GM18502 (cell line): ENCODE results near the gene SULT1C2.
"Not testable (repeated sequence)": the region's sequence is repeated elsewhere in the genome, so short reads cannot be mapped to it uniquely, and the experiment has no call there.

ENCODE experiments used
- ATAC-seq: cut with Tn5 transposase; IDR thresholded peaks from one replicate; pipeline ENCODE4 v1.9.1; 2021; ENCODE audit warnings: mild to moderate bottlenecking; ENCODE audit not compliant: unreplicated experiment, poor library complexity

The SULT1C2 gene

DNA sequence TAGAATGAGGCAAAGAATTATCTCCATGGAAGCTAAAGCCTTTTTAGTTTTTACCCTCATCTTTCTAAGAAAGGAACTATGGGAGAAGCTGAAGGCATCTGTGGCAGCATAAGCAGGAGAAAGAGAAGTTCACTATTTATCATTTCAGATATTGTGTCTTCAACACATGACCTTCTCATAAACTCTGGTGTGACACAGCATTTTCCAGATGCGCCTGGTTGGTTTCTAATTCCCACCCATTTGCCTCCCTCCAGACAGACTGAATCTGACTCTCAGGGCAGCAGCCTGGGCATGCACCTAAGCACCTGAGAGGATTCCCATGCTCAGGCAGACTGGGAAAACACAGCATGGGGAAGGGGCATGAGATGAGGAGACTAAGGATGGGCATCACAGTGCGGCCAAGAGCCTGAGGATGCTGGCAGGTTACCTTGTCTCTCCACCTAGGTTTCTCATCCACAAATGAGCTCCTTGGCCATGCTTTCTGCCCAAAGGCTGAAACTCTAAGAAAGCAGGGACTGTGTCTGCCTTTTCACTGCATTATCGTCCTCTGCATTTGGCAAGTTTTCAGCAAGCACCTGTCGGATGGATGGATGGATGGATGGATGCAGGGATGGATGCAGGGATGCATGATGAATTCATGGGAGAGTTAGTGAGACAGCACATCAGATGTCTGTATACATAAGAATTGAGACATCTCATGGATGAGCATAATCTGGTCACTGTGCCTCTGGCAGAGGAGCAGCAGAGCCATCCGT is 60.3 kb downstream of the SULT1C2 start:
- no peak for ATAC-seq

DNA sequence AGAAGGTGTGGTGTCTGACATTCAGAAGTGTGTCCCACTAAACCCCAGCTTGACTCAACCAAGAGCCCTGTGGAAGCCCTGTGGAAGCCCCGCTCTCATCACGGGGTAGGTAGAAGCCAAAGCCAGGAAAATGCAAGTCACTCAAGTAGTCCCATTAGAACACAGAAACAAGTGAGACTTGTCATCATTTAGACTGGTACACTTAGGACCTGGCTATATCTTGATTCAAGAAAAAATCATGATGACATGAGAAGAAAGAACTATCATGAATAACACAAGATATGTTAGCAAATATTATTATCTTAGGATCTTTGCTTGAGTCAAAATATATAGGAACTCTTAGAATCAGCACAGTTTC is 60.9 kb downstream of the SULT1C2 start:
- no peak for ATAC-seq

DNA sequence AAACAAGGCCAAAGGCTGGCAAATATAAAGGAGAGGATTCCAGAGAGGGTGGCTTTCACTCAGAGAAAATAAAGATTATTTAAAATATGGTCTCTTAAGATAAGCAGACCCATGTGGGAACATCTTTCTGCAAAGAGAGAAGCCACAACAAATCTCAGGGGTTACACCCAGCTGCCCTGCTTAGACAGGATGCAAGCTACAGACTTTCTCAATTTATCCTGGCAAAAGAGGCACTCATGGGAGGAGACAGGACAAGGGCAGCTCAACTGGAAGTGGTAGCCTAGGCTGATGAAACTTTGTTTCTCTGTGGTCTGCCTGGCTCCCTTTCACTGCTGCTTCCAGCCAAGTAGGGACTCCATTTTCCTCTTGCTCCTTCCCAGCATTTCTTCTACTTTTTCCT is 63.2 kb downstream of the SULT1C2 start:
- no peak for ATAC-seq

DNA sequence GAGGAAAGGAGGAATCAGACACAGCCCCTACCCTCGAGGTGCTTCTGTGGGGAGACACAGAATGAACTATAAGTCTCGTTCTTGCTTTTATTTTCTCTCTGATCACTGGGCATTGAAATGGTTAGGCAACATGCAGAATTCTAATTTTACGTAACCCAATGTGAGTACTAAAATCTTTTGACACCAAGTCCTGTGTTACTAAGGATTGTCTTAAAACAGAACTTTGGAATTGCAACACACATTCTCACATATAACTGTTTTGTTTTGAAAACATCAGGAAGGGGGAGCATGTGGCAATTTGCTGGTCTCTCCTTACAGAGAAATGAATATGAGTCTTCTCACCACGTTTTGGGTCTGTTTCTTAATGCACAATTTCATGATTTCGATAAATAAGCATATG is 65.4 kb downstream of the SULT1C2 start:
- no peak for ATAC-seq

DNA sequence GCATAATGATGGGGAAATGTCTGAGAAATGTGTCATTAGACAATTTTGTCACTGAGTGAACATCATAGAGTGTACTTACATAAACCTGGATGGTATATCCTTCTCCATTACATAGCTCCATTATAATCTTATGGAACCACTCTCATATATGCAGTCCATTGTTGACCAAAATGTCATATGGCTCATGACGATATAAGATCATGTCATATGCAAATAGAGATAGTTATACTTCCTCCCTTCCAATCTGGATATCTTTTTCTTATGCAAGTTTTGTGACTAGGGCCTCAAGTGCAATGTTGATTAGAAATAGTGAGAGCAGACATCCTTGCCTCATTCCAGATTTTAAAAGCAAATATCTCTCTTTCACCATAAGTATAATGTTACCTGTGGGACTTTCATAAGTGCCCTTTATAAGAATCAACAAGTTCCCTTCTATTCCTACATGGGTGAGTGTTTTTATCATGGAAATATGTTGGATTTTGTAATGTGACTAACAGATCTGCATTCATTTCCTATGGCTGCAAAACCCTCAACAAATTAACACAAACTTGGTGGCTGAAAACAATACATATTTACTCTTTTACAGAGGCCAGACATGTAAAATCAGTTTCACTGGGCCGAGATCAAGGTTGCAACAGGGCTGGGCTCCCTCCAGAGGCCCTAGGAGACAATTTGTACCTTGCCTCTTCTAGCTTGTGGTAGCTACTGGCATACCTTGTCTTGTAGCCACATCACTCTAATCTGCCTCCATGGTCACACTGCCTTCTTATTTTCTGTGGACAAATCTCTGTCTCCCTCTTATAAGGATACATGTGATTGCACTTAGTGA is 67.4 kb downstream of the SULT1C2 start:
- no peak for ATAC-seq

DNA sequence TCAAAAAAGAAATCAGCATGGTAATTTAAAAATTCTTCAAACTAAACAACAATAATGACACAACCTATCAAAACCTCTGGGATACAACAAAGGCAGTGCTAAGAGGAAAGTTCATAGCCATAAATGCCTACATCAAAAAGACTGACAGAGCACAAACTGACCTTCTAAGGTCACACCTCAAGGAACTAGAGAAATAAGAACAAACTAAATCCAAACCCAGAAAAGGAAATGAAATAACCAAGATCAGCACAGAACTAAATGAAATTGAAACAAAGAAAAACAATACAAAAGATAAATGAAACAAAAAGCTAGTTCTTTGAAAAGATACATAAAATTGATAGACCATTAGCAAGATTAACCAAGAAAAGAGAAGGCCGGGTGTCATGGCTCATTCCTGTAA is 70.6 kb downstream of the SULT1C2 start:
- not testable (repeated sequence) for ATAC-seq
